Mammary epithelial cell (primary cell): ENCODE results near the gene JAG2.

Experiments
- EZH2 ChIP-seq: IDR thresholded peaks from 2 replicates; pipeline ENCODE4 v1.6.1; 2012; ENCODE audit warnings: low read length, inconsistent platforms, borderline replicate concordance
- TF ChIP-seq, protein P1 (sequence below), 2 donors: IDR thresholded peaks in 1 of 2; conservative IDR thresholded peaks in 1 of 2; 2 replicates each; pipeline ENCODE4 v1.5.1; 2011 to 2012; ENCODE audit warnings: inconsistent platforms in 2 of 2, low read length in 2 of 2, mild to moderate bottlenecking in 2 of 2, control low read depth in 1 of 2, low read depth in 1 of 2; ENCODE audit not compliant: insufficient read depth in 1 of 2; ENCODE audit errors: extremely low read depth in 1 of 2

DNA sequence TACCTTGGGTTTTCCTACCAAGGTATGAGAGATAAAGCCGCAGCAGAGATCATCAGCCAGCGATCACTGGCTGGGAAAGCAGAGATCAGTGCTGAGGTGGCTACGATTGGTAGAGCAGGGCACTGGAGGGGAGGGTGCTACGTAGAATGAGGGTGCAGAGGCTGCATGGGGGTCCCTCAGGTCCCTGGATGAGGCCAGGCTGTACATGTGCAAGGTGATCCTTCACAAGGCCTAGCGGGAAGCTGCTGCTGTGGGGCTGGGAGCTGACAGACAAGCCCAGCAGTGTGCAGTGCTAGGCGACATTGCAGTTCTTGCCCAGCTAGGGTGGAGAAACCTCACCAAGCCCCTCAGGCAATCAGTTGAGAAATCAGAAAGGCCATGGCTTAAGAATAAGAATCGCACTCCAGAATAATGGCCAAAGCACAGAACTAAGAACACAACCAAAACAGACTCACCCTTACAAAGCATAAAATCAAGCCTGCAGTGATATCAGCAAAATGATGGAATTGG is 66.2 kb downstream of the JAG2 start:
- TF ChIP-seq, protein P1, sequence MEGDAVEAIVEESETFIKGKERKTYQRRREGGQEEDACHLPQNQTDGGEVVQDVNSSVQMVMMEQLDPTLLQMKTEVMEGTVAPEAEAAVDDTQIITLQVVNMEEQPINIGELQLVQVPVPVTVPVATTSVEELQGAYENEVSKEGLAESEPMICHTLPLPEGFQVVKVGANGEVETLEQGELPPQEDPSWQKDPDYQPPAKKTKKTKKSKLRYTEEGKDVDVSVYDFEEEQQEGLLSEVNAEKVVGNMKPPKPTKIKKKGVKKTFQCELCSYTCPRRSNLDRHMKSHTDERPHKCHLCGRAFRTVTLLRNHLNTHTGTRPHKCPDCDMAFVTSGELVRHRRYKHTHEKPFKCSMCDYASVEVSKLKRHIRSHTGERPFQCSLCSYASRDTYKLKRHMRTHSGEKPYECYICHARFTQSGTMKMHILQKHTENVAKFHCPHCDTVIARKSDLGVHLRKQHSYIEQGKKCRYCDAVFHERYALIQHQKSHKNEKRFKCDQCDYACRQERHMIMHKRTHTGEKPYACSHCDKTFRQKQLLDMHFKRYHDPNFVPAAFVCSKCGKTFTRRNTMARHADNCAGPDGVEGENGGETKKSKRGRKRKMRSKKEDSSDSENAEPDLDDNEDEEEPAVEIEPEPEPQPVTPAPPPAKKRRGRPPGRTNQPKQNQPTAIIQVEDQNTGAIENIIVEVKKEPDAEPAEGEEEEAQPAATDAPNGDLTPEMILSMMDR (conservative IDR thresholded peaks at IDR 0.05 in 1 of 2, IDR thresholded peaks at IDR 0.05 in 1 of 2; ENCODE audit: extremely low read depth in 1 of 2, insufficient read depth in 1 of 2, low read depth in 1 of 2, low read length in 2 of 2) = no peak
- no peak for TF ChIP-seq EZH2
